Ascending aorta (tissue), 2 donors: ENCODE measurements around the gene TCERG1L. TPM values are rescaled to one million over a fixed set of nuclear protein-coding genes. Genes with fewer than 3 reads are reported as not detected.

ENCODE experiments used
- DNase-seq, 2 donors: peaks; one replicate each; pipeline ENCODE4 v3.0.0-alpha.2; 2019; ENCODE audit warnings: low spot score in 2 of 2
- H3K27ac ChIP-seq, 2 donors: fragments of 200-600 bp; sonication (generic); one replicate each; pipeline ENCODE4 v1.5.1; 2016 to 2017; ENCODE audit warnings: mild to moderate bottlenecking in 1 of 2
- H3K27me3 ChIP-seq: fragments of 200-600 bp; sonication (generic); one replicate; pipeline ENCODE4 v1.5.1; 2017
- H3K36me3 ChIP-seq, 2 donors: fragments of 200-600 bp; sonication (generic); one replicate each; pipeline ENCODE4 v1.5.1; 2016
- H3K4me1 ChIP-seq, 2 donors: fragments of 200-600 bp; sonication (generic); one replicate each; pipeline ENCODE4 v1.5.1; 2016 to 2017; ENCODE audit warnings: mild to moderate bottlenecking in 1 of 2
- H3K4me3 ChIP-seq, 2 donors: fragments of 200-600 bp; sonication (generic); one replicate each; pipeline ENCODE4 v1.5.1; 2016 to 2017; ENCODE audit warnings: mild to moderate bottlenecking in 1 of 2
- H3K9me3 ChIP-seq, 2 donors: fragments of 200-600 bp; sonication (generic); one replicate each; pipeline ENCODE4 v1.5.1; 2016
- intact Hi-C: fragments of 100-400 bp; cut with DNase I; formaldehyde crosslinking; loops from one replicate; pipeline ENCODE4 v1.15.1; 2023
- total RNA-seq: library from RNA; depleted of rRNA; stranded (reverse); fragments of >200 nt; gene quantifications from one replicate; pipeline ENCODE4 v1.1.0, GENCODE V29; 2016
- TF ChIP-seq, protein P1 (sequence below), 3 experiments: fragments of 200-600 bp in 2 of 3; fragments of 450-650 bp in 1 of 3; sonication (generic) in 2 of 3; IDR thresholded peaks; one replicate each; pipeline ENCODE4 v1.5.1; 2016 to 2019; ENCODE audit warnings: antibody characterized with exemption in 3 of 3, mild to moderate bottlenecking in 1 of 3, moderate library complexity in 1 of 3

TCERG1L gene
- total RNA-seq, 1 donor from 2014 or later: not detected

DNA sequence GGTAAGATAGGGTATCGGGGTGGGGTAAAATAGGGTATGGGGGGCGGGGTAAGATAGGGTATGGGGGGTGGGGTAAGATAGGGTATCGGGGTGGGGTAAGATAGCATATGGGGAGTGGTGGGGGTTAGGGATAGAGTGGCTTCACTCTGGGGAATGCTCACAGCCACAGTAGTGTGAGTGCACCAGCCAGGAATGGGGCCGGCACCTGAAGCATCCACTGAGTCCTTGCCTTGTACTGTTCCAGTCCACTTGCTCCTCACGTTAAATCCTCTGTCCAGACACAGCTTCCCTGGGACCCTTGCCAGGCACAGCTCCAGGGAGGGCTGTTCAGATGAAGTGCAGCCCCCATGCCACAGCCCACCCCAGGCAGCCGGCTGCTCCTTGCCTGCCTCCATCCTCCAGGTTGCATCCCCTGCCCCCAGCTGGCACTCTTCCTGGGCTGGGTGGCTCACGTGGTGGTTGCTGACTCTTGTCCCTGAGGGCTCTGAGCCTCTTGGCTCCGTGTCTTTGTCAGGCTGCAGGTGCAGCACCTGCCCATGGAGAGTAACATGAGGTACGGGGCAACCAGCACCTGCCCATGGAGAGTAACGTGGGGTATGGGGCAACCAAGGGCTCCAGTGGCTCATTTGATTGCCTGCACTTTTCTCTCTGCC, 268.4 kb downstream of the TCERG1L start:
- Histone ChIP-seq H3K36me3 (no peaks in the 10 kb centered on the region), H3K27me3 (no peaks in the 10 kb centered on the region), H3K27ac (no peak overlapping the region), H3K9me3 (no peaks in the 10 kb centered on the region), H3K4me1 (no peaks in the 10 kb centered on the region), H3K4me3 (no peak overlapping the region)
- intact Hi-C loops: no loop called here
- TF ChIP-seq, protein P1, sequence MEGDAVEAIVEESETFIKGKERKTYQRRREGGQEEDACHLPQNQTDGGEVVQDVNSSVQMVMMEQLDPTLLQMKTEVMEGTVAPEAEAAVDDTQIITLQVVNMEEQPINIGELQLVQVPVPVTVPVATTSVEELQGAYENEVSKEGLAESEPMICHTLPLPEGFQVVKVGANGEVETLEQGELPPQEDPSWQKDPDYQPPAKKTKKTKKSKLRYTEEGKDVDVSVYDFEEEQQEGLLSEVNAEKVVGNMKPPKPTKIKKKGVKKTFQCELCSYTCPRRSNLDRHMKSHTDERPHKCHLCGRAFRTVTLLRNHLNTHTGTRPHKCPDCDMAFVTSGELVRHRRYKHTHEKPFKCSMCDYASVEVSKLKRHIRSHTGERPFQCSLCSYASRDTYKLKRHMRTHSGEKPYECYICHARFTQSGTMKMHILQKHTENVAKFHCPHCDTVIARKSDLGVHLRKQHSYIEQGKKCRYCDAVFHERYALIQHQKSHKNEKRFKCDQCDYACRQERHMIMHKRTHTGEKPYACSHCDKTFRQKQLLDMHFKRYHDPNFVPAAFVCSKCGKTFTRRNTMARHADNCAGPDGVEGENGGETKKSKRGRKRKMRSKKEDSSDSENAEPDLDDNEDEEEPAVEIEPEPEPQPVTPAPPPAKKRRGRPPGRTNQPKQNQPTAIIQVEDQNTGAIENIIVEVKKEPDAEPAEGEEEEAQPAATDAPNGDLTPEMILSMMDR (IDR thresholded peaks at IDR 0.05): no peak
- DNase-seq: no peak
